Occipital lobe (tissue), 2 donors: ENCODE measurements around the gene SEBOX. TPM values are rescaled to one million over a fixed set of nuclear protein-coding genes. Genes with fewer than 3 reads are reported as not detected.

Experiments
- DNase-seq: peaks from one replicate; lab custom pipeline; 2025; lab: John Stamatoyannopoulos, UW
- total RNA-seq: library from RNA; depleted of rRNA; stranded (reverse); fragments of >200 nt; gene quantifications from one replicate; pipeline ENCODE4 v1.2.3, GENCODE V29; 2014

Gene SEBOX
- total RNA-seq, 1 donor from 2014 or later, result not detected

DNA sequence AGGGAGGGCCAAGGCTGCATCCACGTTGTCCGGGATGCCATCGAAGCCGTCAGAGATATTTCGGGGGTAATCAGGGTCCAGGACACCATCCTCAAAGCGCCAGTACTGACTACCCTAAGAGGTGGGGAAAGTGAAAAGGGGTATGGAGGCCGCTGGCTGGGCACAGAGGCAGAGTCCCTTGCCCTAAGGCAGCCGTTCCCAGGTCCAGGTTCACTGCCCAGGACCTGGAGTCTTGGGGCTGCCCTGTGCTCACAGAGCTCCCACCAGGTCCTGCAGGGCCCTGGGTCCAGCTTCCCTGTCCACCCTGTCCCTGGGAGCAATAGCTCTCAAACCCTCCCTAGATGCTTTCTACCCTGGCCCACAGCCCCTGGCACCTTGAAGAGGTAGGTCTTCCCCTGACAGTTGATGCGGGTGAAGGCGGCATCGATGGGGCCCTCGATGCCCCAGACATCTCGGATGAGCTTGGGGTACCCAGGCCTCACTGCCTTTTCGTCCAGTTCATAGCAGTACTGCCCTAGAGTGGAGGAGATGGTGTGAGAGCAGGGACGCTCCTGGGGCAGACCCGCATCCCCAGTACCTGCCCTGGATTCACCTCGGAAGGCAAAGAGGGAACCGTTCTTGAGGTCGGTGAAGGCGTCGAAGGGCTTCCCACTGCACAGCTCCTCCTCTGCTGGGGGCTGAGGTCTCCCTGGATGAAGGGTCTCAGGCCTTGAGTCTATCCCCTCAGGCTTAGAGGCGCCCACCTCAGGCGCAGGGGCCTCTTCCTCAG is 4.1 kb upstream of the SEBOX start:
- no peak for DNase-seq

GRCh38 chr17:28368306-28368831 is 3.4 kb upstream of the SEBOX start:
- no peak for DNase-seq

- DNase-seq, result no peak
Measured at GRCh38 chr17:28367641-28368305, 2.8 kb upstream of the SEBOX start.

DNA sequence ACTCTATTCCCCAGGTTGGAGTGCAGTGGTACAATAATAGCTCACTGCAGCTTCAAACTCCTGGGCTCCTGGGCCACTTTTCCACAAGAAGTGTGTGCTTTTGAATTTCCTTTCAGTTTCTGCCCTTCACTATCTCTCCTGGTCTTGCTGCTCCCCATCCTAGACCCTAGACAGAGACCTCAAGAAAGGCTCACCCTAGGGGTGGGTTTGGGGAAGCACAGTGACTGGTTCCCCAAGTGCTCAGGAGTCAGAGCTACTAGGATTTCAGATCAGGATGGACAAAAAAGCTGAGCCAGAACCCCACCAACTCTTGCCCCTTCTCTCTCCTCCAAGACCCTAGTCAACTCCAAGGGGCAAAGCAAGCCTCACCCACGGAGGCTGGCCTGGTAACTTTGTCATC is 1.6 kb upstream of the SEBOX start:
- DNase-seq, result no peak

GRCh38 chr17:28365487-28365886 is 488 bp upstream of the SEBOX start:
- no peak for DNase-seq

DNA sequence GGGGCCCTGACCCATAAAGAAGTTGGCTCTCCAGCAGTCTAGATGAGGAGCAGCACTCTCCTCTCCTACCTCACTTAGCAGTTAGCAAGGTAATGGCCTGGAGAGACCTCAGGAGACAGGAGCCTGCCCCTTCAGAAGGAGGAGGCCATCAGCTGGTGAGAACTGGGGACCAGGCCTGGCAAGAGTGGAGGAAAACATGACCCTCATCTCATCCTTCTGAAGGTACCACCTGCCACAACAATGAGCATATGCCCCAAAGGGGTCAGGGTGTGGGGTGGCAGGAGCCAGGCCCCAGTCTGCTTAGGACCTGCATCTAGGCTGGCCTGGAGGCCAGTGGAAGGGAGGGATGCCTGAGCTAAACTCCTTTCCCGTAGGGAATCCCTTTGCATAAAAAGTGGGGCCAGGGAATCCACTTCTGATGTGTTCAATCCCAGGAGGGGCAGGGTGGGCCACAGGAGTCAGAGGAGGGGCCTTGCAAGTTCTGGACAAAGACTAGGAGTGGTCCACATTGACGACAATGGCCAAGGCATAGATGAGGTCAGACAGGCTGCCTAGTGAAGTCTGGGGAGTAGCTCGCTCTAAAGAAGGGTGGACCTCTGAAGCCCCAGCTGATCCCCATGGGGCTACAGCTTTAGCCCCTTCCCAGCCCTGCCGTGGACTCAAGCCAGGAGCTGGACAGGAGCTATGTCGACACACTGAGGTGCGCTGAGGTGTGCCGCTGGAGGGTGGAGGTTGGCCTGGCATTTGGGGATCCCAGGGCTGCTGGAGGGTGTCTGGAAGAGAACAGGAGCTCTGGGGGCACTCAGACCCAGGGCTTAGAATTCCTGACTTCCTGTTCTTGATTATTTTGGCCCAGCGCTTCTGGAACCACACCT is 986 bp downstream of the SEBOX start:
- DNase-seq, result no peak

GRCh38 chr17:28363186-28363585 is 1.8 kb downstream of the SEBOX start:
- no peak for DNase-seq

GRCh38 chr17:28357901-28358197 is 7.2 kb downstream of the SEBOX start:
- no peak for DNase-seq

DNA sequence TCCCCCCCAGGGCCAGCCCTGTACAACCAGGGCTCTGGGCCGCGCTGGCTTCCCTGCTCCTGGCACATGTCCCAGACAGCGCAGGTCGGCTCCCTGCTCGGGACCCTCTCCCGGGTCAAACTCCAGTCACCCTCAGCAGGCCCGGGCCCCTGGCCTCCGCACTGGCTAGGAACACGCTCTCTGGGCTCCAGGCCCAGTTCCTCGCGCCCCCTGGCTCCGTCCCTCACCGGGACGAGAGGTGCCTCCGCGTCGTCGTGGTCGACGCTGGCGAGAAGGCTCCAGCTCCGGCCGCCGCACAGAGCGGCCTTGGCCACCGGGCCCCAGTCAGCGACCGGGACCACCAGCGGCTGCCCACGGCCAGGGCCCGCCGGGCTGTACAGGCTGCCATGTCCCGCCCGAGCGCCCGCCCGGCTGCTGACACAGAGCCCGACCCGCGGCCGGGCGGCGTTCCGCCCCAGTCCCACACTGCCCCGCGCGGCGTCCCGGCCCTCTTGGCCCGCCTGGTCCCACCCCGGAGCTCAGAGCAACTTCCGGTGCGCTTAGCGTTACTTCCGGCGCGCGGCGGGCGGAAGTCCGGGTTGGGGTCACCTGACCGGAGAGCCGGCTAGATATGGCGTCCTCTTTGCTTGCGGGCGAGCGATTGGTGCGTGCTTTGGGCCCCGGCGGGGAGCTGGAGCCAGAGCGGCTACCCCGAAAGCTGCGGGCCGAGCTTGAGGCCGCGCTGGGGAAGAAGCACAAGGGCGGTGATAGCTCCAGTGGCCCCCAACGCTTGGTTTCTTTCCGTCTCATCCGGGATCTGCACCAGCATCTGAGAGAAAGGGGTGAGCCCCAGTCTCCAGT is 7.7 kb downstream of the SEBOX start, which contains the start of gene POLDIP2:
POLDIP2 (minus strand) TSS at position 467 of the 840 bp plus-strand sequence; CDS start at position 388, 79 bp downstream.
- peak; percentile 95 for DNase-seq

DNA sequence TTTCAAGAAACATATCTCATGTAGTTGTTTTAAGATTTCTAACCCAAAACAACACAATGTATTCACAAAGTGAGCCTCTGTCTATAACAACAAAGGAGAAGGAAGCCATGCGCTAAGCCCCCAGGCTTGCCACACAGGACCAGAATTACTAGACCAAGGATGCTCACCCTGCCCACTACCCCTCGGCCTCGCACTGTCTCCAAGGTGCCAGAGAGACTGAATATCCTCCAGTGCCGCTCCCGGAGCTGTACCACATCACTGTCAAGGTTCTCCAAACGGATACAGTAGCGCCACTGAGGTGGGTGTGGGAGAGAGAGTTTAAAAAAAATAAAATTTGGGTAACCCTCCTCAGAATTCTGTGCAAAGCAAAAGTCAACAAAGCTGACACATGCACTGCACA is 14.7 kb downstream of the SEBOX start:
- DNase-seq, result no peak

GRCh38 chr17:28348979-28349378 is 16.0 kb downstream of the SEBOX start:
- DNase-seq, result no peak

DNA sequence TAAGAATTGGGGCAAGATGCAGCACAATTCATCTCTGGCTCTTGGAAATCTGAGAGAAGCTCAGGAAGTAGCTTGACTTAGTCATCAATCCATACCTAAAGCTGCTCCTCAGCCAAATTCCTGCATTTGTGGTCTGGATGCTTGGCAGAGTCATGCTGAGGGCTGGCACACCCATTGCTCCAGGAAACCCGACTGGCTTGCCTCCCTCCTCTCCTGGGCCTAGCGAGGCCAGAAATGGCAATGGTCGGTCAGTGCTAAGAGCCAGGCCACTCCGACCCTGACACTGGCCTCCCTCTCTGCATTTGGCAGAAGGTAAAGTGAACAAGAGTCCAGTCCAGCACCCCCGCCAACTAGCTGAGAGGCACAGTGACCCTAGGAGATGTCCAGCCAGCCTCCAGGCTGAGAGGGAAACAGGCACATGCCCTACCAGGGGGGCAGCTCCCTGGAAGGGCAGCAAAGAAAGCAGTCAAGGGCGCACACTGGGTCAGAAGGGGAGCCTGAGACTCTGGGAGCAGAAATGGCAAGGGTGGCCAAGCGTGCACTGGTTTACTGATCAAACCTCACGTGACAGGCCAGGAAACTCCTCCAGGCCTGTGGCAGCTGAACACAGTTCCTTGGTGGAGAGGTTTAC is 17.6 kb downstream of the SEBOX start:
- no peak for DNase-seq

DNA sequence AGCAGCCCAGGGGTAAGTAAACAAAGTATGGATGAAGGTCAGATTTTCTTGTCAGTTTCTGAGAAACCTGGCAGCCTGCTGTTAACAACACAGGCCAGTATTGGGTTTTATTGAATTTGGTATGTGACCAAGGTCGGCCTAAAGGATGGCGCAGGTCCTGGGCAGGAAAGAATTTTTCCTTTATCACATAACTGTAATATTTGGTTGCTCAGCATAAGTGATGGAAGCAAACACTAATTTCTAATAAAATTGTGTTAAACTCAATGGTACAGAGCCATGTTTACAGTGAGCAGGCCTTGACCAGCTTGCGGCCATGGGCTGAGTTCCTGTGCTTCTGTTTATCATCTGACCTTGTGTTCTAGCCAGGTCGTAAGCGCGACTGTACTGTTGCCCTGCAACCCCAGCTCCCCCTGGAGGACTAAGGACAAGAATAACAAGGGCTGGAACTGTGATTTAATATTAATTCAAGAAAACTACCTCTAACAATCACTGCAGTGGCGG is 18.2 kb downstream of the SEBOX start:
- no peak for DNase-seq

- no peak for DNase-seq
Measured at GRCh38 chr17:28346199-28346580, 18.8 kb downstream of the SEBOX start.

GRCh38 chr17:28345419-28346198 is 19.4 kb downstream of the SEBOX start:
- DNase-seq, result no peak

- DNase-seq, result no peak
Measured at GRCh38 chr17:28344435-28344901, 20.5 kb downstream of the SEBOX start.

- no peak for DNase-seq
Measured at GRCh38 chr17:28344011-28344410, 21.0 kb downstream of the SEBOX start.

GRCh38 chr17:28343491-28343932 is 21.5 kb downstream of the SEBOX start:
- no peak for DNase-seq

- no peak for DNase-seq
Measured at GRCh38 chr17:28342313-28342712, 22.7 kb downstream of the SEBOX start.
